HEK293 (cell line): Measurements from ENCODE around the gene ZBTB8A.

Experiments used
- KLF10 ChIP-seq: fragments of 450-650 bp; IDR thresholded peaks from 2 replicates; pipeline ENCODE4 v1.5.1; 2018; ENCODE audit warnings: missing biosample characterization, mild to moderate bottlenecking, missing genetic modification characterization
- ZBTB20 ChIP-seq: fragments of 450-650 bp; formaldehyde crosslinking; IDR thresholded peaks from 2 replicates; pipeline ENCODE4 v1.5.1; 2016; ENCODE audit warnings: missing biosample characterization, missing genetic modification characterization
- ZBTB7A ChIP-seq: fragments of 450-650 bp; formaldehyde crosslinking; IDR thresholded peaks from 2 replicates; pipeline ENCODE4 v1.5.1; 2016; ENCODE audit warnings: low read depth, missing biosample characterization, missing genetic modification characterization
- ZNF274 ChIP-seq, 2 experiments: fragments of 200-500 bp in 1 of 2; fragments of 450-650 bp in 1 of 2; sonication (Bioruptor generic) in 1 of 2; formaldehyde crosslinking in 1 of 2; IDR thresholded peaks; 2 replicates each; pipeline versions ENCODE4 v1.5.1 to v1.6.1; 2014 to 2016; ENCODE audit warnings: borderline replicate concordance in 1 of 2, inconsistent platforms in 1 of 2, low read length in 1 of 2, missing biosample characterization in 1 of 2, missing genetic modification characterization in 1 of 2
- ZNF311 ChIP-seq: fragments of 450-650 bp; formaldehyde crosslinking; IDR thresholded peaks from 2 replicates; pipeline ENCODE4 v1.5.1; 2017; ENCODE audit warnings: missing biosample characterization, missing genetic modification characterization, borderline replicate concordance
- ZNF585B ChIP-seq: fragments of 450-650 bp; formaldehyde crosslinking; IDR thresholded peaks from 2 replicates; pipeline ENCODE4 v1.5.1; 2016; ENCODE audit warnings: missing biosample characterization, missing genetic modification characterization
- ZNF623 ChIP-seq: fragments of 450-650 bp; formaldehyde crosslinking; IDR thresholded peaks from 2 replicates; pipeline ENCODE4 v1.5.1; 2016; ENCODE audit warnings: missing biosample characterization, missing genetic modification characterization
- TF ChIP-seq, protein P1 (sequence below): fragments of 450-650 bp; formaldehyde crosslinking; IDR thresholded peaks from 2 replicates; pipeline ENCODE4 v1.5.1; 2016; ENCODE audit warnings: missing biosample characterization, missing genetic modification characterization, low read depth
- TF ChIP-seq, protein P2 (sequence below): fragments of 450-650 bp; formaldehyde crosslinking; IDR thresholded peaks from 2 replicates; pipeline ENCODE4 v1.5.1; 2016; ENCODE audit warnings: missing biosample characterization, missing genetic modification characterization
- TF ChIP-seq, protein P3 (sequence below): fragments of 450-650 bp; formaldehyde crosslinking; IDR thresholded peaks from 2 replicates; pipeline ENCODE4 v1.5.1; 2016; ENCODE audit warnings: missing biosample characterization, missing genetic modification characterization
- TF ChIP-seq, protein P4 (sequence below): fragments of 450-650 bp; formaldehyde crosslinking; IDR thresholded peaks from 2 replicates; pipeline ENCODE4 v1.5.1; 2016; ENCODE audit warnings: missing biosample characterization, missing genetic modification characterization

DNA sequence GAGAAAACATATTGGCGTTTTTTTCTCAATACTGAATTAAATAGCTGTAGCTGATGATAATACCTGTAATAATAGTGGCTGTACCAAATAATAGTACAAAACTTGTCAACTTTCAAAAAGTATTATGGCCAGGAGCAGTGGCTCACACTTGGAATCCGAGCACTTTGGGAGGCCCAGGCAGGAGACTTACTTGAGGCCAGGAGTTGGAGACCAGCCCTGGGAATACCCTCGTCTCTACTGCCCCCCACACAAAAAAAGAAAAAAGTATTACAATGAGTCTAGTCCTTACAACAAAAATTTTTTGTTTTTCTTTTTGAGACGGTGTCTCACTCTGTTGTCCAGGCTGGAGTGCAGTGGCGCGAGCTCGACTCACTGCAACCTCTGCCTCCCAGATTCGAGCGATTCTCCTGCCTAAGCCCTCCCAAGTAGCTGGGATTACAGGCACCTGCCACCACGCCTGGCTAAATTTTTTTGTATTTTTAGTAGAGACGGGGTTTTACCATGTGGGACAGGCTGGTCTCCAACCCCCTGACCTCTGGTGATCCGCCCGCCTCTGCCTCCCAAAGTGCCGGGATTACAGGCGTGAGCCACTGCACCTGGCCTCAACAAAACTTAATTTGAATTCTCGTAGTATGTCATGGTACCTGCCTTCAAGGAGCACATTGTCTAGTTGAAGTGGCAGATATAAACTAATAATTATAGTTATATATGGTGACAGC is 113.2 kb downstream of the ZBTB8A start:
- no peak for TF ChIP-seq ZNF585B
- TF ChIP-seq, protein P1, sequence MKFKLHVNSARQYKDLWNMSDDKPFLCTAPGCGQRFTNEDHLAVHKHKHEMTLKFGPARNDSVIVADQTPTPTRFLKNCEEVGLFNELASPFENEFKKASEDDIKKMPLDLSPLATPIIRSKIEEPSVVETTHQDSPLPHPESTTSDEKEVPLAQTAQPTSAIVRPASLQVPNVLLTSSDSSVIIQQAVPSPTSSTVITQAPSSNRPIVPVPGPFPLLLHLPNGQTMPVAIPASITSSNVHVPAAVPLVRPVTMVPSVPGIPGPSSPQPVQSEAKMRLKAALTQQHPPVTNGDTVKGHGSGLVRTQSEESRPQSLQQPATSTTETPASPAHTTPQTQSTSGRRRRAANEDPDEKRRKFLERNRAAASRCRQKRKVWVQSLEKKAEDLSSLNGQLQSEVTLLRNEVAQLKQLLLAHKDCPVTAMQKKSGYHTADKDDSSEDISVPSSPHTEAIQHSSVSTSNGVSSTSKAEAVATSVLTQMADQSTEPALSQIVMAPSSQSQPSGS (tag by site-specific recombination), result no peak
- TF ChIP-seq ZNF623 (tag by site-specific recombination), result no peak
- no peak for TF ChIP-seq ZNF311 (tag by site-specific recombination)
- TF ChIP-seq, protein P2, sequence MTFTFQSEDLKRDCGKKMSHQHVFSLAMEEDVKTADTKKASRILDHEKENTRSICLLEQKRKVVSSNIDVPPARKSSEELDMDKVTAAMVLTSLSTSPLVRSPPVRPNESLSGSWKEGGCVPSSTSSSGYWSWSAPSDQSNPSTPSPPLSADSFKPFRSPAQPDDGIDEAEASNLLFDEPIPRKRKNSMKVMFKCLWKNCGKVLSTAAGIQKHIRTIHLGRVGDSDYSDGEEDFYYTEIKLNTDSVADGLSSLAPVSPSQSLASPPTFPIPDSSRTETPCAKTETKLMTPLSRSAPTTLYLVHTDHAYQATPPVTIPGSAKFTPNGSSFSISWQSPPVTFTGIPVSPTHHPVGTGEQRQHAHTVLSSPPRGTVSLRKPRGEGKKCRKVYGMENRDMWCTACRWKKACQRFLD (tag by site-specific recombination), result no peak
- no peak for TF ChIP-seq ZNF274 (IDR thresholded peaks at IDR 0.05; ENCODE audit: low read length)
- TF ChIP-seq ZNF274 (tag by site-specific recombination; IDR thresholded peaks at IDR 0.05; ENCODE audit: borderline replicate concordance), result no peak
- TF ChIP-seq ZBTB20, result no peak
- no peak for TF ChIP-seq ZBTB7A
- TF ChIP-seq KLF10 (tag by site-specific recombination), result no peak
- TF ChIP-seq, protein P3, sequence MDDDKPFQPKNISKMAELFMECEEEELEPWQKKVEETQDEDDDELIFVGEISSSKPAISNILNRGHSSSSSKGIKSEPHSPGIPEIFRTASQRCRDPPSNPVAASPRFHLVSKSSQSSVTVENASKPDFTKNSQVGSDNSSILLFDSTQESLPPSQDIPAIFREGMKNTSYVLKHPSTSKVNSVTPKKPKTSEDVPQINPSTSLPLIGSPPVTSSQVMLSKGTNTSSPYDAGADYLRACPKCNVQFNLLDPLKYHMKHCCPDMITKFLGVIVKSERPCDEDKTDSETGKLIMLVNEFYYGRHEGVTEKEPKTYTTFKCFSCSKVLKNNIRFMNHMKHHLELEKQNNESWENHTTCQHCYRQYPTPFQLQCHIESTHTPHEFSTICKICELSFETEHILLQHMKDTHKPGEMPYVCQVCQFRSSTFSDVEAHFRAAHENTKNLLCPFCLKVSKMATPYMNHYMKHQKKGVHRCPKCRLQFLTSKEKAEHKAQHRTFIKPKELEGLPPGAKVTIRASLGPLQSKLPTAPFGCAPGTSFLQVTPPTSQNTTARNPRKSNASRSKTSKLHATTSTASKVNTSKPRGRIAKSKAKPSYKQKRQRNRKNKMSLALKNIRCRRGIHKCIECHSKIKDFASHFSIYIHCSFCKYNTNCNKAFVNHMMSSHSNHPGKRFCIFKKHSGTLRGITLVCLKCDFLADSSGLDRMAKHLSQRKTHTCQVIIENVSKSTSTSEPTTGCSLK, result no peak
- TF ChIP-seq, protein P4, sequence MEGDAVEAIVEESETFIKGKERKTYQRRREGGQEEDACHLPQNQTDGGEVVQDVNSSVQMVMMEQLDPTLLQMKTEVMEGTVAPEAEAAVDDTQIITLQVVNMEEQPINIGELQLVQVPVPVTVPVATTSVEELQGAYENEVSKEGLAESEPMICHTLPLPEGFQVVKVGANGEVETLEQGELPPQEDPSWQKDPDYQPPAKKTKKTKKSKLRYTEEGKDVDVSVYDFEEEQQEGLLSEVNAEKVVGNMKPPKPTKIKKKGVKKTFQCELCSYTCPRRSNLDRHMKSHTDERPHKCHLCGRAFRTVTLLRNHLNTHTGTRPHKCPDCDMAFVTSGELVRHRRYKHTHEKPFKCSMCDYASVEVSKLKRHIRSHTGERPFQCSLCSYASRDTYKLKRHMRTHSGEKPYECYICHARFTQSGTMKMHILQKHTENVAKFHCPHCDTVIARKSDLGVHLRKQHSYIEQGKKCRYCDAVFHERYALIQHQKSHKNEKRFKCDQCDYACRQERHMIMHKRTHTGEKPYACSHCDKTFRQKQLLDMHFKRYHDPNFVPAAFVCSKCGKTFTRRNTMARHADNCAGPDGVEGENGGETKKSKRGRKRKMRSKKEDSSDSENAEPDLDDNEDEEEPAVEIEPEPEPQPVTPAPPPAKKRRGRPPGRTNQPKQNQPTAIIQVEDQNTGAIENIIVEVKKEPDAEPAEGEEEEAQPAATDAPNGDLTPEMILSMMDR (tag by site-specific recombination), result no peak
